GM10266 (cell line): ENCODE results near the gene TPST2.

ENCODE experiments used
- DNase-seq: peaks from one replicate; pipeline ENCODE4 v3.0.0; 2012; ENCODE audit errors: extremely low spot score
- TF ChIP-seq, protein P1 (sequence below): IDR thresholded peaks from 2 replicates; pipeline ENCODE4 v1.5.1; 2012; ENCODE audit warnings: mild to moderate bottlenecking, low read depth; ENCODE audit not compliant: control insufficient read depth, insufficient read depth; ENCODE audit errors: missing control alignments

Gene TPST2

DNA sequence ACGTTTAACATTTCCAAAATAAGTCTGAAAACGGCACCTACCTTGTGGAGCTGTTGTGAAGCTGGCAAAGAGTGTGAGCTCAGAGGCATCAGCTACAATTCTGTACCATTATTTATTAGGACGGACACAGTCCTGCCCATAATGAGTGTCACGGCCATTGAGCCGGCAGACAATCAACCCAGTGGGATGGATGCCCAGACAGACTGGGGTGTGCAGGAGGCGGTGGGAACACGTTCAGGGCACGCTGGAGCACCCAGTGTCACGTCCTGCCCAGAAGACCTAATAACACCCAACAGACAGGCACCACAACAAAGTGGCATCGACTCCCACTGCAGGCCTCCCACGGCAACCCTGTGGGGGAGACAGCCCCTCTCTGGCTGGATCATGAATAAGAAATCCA, 34.5 kb downstream of the TPST2 start:
- TF ChIP-seq, protein P1, sequence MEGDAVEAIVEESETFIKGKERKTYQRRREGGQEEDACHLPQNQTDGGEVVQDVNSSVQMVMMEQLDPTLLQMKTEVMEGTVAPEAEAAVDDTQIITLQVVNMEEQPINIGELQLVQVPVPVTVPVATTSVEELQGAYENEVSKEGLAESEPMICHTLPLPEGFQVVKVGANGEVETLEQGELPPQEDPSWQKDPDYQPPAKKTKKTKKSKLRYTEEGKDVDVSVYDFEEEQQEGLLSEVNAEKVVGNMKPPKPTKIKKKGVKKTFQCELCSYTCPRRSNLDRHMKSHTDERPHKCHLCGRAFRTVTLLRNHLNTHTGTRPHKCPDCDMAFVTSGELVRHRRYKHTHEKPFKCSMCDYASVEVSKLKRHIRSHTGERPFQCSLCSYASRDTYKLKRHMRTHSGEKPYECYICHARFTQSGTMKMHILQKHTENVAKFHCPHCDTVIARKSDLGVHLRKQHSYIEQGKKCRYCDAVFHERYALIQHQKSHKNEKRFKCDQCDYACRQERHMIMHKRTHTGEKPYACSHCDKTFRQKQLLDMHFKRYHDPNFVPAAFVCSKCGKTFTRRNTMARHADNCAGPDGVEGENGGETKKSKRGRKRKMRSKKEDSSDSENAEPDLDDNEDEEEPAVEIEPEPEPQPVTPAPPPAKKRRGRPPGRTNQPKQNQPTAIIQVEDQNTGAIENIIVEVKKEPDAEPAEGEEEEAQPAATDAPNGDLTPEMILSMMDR: no peak
- no peak for DNase-seq

DNA sequence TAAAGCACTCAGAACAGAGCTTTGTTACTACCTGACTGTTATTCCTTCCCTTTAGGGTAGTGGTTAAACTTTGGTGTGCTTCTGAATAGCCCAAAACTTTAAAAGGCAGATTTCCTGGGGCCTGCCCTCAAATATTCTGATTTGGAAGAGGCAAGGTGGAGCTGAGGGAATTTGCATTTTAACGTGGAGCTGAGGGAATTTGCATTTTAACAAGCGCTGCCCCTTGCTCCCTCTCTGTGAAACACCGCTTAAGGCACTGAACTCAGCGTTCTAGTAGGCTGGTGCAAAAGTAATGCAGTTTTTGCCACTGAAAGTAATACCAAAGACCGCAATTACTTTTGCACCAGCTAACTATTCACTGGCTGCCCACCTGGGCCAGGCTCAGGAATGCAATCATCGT, 35.0 kb downstream of the TPST2 start:
- TF ChIP-seq, protein P1: no peak
- DNase-seq: no peak

DNA sequence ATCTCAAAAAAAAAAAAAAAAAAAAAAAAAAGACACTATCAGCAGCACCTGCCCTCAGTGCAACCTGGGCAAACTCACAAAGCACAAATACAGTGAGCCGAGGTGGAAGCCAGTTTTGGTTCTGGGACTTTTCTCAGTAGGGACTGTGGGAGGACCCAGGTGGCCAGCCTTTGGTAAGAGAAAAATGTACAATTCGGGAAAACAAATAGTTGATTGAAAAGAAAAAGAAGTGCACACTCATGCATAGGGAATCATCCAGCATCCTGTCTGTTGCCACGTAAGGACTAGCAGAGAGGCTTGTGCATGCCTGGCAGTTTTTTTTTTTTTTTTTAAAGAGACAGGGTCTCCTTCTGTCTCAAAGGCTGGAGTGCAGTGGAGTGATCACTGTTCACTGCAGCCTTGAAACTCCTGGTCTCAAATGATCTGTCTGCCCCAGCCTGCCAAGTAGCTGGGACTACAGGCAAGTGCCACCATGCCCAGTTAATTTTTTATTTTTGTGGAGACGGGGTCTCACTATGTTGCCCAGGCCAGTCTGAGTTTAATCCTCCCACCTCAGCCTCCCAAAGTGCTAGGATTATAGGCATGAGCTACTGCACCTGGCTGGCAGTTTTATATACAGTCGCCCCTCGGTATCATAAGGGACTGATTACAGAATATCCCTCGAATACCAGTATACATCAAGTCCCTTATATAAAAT, 36.7 kb downstream of the TPST2 start:
- TF ChIP-seq, protein P1: no peak
- no peak for DNase-seq

DNA sequence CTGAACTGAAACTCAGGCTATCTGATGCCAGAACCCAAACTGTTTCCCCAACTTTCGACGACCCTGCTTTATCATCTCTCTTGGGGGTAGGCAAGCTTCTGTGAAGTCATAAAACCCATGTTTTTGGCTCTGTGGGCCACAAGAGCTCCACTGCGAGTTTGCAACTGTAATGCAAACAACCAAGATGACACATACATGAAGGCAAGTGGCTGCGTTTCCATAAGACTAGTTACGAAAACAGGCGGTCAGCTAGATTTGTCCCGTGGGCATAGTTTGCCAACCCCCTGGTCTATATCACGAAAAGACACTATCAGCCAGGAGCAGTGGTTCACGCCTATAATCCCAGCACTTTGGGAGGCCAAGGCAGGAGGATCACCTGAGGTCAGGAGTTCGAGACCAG, 37.5 kb downstream of the TPST2 start:
- DNase-seq: no peak

DNA sequence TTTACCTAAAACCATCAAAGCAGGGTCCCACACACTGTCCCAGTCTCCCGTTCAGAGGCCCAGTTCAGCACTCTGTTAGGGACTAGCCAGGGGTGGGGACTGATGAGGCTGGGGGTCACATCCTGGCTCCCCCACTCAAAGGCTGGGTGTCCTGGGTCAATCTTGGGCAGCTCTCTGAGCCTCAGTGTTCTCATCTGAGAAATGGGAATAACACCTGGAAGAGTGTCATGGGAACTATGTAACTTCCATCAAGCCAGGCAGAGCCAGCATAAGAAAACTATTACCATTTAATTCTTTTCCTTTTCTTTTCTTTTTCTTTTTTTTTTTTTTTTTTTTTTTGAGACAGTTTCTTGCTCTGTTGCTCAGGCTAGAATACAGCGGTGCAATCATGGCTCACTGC, 38.4 kb downstream of the TPST2 start:
- DNase-seq: no peak
- TF ChIP-seq, protein P1: no peak

More for the DNA sequence above, 37.5 kb downstream of the TPST2 start:
- TF ChIP-seq, protein P1: no peak

DNA sequence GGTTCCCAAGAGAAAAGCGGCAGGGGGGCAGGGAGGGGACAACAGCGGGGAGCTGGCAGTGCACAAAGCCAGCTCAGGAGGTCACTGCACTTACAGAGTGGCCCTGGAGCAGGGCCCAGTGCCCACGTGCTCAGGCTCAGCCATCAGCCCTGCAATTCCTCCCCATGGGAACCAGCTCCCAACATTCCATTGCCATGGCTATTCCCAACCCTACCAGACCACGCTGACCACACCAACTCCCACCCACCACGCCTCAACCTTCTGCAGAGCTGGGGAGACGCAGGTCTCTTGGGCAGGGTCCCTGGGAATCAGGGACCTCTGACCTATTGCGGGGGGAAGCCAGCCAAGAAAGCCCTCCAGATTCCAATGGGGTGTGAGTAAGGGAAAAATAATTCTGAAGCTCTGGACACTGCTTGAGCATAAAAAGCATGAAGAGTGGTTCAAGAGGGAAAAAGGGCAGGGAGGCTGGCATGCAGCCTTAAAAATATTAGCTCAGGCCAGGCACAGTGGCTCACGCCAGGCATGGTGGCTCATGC, 39.4 kb downstream of the TPST2 start:
- TF ChIP-seq, protein P1: no peak
- no peak for DNase-seq

DNA sequence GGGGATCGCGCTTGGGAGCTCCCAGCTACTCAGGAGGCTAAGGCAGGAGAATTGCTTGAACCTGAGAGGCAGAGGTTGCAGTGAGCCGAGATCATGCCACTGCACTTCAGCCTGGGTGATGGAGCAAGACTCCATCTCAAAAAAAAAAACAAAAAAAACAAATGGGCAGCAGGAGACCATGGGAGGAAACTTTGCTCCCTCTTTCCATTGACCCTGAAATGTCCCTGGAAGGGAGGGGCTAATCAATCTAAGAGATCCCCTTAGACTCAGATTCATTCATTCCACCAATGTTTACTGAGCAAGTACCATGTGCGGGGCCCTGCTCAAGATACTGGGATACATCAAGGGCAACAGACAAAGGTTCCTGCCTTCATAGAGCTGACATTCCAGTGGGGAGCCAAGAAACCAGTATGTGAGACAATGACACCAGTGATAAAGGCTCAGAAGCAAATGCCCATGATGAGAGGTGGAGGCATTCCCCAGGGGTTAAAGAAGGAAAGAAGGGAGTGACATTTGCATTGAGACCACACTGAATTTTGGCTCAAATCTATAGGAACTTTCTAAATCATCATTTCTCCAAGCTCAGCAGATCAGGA, 39.9 kb downstream of the TPST2 start:
- TF ChIP-seq, protein P1: no peak

More for the DNA sequence above, 39.9 kb downstream of the TPST2 start:
- no peak for DNase-seq
